Measurements from ENCODE around the gene GAK.
"Not testable (repeated sequence)": the region's sequence is repeated elsewhere in the genome, so short reads cannot be mapped to it uniquely, and the experiment has no call there.

The GAK gene

DNA sequence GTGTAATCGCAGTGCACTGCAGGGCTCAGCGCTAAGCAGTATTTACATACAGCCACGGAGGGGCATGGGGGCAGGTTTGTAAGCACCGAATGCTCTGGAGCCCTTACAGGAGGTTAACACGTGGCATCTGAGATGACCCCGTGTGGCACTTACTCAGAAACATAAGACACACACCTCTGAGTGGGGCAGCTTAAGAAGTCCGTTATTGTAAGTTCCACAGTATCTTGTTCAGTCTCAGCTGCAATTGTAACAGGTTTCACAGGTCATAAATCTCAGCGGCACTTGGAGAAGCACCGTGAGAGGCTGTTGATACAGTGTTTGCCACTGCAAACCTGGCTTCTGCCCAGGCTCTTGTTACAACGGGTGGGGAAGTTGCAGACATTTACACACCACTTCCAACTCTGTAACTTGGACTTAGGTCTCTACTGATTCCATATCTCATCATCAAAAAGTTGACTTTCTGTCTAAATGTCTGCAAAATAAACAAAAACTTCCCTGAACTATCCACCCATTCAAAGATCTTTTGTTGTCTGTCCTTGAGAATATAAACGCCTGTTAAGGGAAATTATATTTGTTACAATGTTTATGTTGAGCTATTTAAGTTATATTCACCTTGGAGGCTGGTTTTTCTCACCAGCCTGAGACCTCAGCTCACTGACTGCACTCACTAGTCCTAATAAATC, 116.5 kb downstream of the GAK start:
- TF ChIP-seq, protein P1, sequence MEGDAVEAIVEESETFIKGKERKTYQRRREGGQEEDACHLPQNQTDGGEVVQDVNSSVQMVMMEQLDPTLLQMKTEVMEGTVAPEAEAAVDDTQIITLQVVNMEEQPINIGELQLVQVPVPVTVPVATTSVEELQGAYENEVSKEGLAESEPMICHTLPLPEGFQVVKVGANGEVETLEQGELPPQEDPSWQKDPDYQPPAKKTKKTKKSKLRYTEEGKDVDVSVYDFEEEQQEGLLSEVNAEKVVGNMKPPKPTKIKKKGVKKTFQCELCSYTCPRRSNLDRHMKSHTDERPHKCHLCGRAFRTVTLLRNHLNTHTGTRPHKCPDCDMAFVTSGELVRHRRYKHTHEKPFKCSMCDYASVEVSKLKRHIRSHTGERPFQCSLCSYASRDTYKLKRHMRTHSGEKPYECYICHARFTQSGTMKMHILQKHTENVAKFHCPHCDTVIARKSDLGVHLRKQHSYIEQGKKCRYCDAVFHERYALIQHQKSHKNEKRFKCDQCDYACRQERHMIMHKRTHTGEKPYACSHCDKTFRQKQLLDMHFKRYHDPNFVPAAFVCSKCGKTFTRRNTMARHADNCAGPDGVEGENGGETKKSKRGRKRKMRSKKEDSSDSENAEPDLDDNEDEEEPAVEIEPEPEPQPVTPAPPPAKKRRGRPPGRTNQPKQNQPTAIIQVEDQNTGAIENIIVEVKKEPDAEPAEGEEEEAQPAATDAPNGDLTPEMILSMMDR (IDR thresholded peaks at IDR 0.05; ENCODE audit: control insufficient read depth, extremely low read depth, insufficient read depth), result no peak
- no peak overlapping the region for H3K4me3 ChIP-seq (ENCODE audit: low read depth, low read length)
- peak; percentile 52 for DNase-seq (ENCODE audit: low read depth)

DNA sequence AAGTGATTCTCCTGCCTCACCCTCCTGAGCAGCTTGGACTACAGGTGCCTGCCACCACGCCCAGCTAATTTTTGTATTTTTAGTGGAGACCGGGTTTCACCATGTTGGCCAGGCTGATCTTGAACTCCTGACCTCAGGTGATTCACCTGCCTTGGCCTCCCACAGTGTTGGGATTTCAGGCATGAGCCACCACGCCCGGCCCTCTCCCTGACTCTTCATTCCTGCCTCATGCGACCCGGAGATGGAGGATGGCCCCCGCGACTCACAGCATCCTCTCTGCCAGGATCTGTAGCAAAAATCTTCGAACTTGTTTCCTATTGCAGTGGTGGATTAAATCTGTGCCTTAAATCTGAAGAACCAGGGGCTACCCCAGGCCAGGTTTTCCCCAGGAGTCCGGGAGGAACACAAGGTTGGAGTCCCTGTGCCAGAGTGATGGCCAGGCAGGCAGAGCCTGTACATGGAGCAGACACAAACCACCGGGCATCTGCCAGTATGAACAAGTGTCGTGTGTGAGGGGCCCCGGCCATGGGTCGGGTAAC, 117.7 kb downstream of the GAK start:
- H3K4me3 ChIP-seq (ENCODE audit: low read depth, low read length), result no peak overlapping the region
- TF ChIP-seq, protein P1 (IDR thresholded peaks at IDR 0.05; ENCODE audit: control insufficient read depth, extremely low read depth, insufficient read depth), result no peak
- DNase-seq (ENCODE audit: low read depth), result no peak

DNA sequence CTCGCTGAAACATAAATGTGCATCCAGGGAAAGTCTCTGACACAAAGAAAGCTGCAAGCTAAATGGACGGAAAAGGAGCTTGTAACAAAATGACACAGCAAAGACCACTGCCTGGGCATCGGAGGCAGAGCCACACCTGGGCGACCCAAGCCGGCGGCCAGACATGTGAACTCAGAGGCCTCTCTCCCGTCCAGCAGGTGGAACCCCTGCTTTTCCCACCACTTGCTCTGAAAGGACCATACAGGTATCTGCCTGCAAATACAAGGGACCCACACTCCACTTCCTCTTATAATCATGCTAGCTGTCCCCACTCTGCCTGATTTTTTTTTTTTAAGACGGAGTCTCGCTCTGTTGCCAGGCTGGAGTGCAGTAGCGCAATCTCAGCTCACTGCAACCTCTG, 118.2 kb downstream of the GAK start:
- no peak for DNase-seq (ENCODE audit: low read depth)
- TF ChIP-seq, protein P1 (IDR thresholded peaks at IDR 0.05; ENCODE audit: control insufficient read depth, extremely low read depth, insufficient read depth), result no peak

DNA sequence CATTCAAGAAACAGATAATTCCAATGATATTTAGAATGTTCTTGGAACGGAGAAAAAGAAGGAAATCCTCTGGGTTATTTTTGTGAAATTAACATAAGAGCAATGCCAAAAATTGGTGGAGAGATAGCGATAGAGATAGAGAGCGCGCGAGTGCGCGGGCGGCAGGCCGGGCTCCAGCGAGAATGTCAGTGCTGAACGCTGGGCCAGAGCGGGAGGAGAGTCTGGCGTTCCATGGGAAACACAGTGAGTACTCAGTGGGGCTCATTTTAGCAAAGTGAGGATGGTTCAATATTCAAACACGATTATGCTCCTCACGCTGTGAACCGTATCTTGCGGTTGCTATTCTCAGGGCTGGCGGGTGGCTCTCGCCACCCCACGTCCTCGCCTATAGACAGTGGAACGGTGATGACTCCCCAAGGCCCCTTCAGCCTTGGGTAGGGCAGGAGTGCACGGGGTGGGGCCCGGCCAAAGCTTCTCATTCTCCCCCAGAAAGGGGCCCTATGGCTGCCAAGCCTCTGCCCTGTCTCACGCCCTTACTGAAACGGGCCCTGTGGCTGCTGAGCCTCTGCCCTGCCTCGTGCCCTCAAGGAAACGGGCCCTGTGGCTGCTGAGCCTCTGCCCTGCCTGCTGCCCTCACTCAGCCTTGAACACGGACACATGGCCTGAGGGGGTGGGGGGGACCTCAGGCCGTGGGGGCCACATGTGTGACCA, 123.1 kb downstream of the GAK start:
- TF ChIP-seq, protein P1 (IDR thresholded peaks at IDR 0.05; ENCODE audit: control insufficient read depth, extremely low read depth, insufficient read depth), result no peak
- H3K4me3 ChIP-seq (ENCODE audit: low read depth, low read length), result no peak overlapping the region
- DNase-seq (ENCODE audit: low read depth), result no peak

More for the DNA sequence above, 118.2 kb downstream of the GAK start:
- H3K4me3 ChIP-seq (ENCODE audit: low read depth, low read length), result no peak overlapping the region

DNA sequence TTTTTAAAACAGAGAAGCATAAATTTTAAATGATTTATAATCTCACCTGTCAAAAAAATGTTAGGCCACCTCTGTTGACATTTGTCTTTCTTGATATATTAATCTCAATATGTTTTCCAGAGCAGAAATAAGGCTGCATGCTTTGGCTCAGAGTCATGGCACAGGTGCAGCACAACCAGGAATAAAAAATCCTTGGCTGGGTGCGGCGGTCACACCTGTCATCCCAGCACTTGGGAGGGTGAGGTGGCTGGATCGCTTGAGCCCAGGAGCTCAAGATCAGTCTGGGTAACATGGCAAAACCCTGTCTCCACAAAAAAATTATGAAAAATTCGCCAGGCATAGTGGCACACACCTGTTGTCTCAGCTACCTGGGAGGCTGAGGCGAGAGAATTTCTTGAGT, 124.3 kb downstream of the GAK start:
- H3K4me3 ChIP-seq (ENCODE audit: low read depth, low read length), result no peak overlapping the region
- no peak for DNase-seq (ENCODE audit: low read depth)
- TF ChIP-seq, protein P1 (IDR thresholded peaks at IDR 0.05; ENCODE audit: control insufficient read depth, extremely low read depth, insufficient read depth), result no peak

DNA sequence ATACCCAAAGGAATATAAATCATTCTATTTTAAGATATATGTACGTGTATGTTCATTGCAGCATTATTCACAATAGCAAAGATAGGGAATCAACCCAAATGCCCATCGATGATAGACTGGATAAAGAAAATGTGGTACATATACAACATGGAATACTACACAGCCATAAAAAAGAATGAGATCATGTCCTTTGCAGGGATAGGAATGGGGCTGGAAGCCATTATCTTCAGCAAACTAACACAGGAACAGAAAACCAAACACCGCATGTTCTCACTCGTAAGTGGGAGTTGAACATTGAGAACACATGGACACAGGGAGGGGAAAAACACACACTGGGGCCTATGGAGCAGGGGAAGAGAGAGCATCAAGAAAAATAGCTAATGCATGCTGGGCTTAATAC, 125.1 kb downstream of the GAK start:
- H3K4me3 ChIP-seq (ENCODE audit: low read depth, low read length); DNase-seq (ENCODE audit: low read depth): not testable (repeated sequence)

DNA sequence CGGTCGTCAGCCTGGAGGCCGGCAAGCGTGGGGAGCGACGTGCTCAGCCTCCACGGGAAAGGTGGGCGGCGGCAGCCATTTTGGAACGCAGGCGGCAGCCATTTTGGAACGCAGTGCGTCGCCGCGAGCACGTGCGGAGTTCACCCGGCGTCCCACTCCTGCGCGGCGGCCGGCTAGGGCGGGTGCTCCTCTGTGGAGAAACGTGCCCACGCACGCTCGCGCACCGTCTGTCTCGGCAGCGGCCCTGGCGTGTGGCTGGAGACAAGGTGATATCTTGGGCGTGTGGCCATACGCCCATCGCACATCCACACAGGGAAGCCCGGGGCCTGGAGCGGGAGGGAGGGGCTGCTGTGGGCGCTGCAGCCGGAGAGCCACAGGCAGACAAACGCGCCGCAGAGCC, 127.3 kb downstream of the GAK start:
- DNase-seq (ENCODE audit: low read depth), result no peak
- TF ChIP-seq, protein P1 (IDR thresholded peaks at IDR 0.05; ENCODE audit: control insufficient read depth, extremely low read depth, insufficient read depth), result no peak
- H3K4me3 ChIP-seq (ENCODE audit: low read depth, low read length), result no peak overlapping the region

All from LNCaP clone FGC (cell line).